Neural cell (in vitro differentiated cells): Measurements from ENCODE around the gene ADAP1. TPM values are rescaled to one million over a fixed set of nuclear protein-coding genes. Genes with fewer than 3 reads are reported as not detected.

Experiments used
- H2AFZ ChIP-seq: fragments of 200-600, 300-800 bp; sonication (generic), shearing (Covaris generic); 2 replicates; pipeline ENCODE4 v1.6.0; 2014; ENCODE audit warnings: low read depth, mild to moderate bottlenecking, antibody characterized with exemption, low read length, moderate library complexity
- H3F3A ChIP-seq: fragments of 200-600 bp; shearing (Covaris generic); 2 replicates; pipeline ENCODE4 v1.6.1; 2016; ENCODE audit warnings: mild to moderate bottlenecking, moderate library complexity, mixed read lengths, antibody characterized with exemption, low read length; ENCODE audit not compliant: insufficient read depth, poor library complexity, severe bottlenecking
- H3K27ac ChIP-seq: fragments of 200-600, 300-800 bp; sonication (generic), shearing (Covaris generic); 2 replicates; pipeline ENCODE4 v1.5.1; 2014; ENCODE audit warnings: mild to moderate bottlenecking, low read length, moderate library complexity
- H3K27me3 ChIP-seq: fragments of 300-800, 200-600 bp; sonication (generic), shearing (Covaris generic); 2 replicates; pipeline ENCODE4 v1.6.0; 2014; ENCODE audit warnings: mild to moderate bottlenecking, low read depth, low read length, moderate library complexity; ENCODE audit not compliant: insufficient read depth
- H3K36me3 ChIP-seq: fragments of 300-800, 200-600 bp; sonication (generic), shearing (Covaris generic); 2 replicates; pipeline ENCODE4 v1.5.1; 2014; ENCODE audit warnings: mild to moderate bottlenecking, antibody characterized with exemption, low read length, moderate library complexity; ENCODE audit not compliant: insufficient read depth
- H3K4me2 ChIP-seq: fragments of 300-800, 200-600 bp; sonication (generic), shearing (Covaris generic); 2 replicates; pipeline ENCODE4 v1.6.0; 2014; ENCODE audit warnings: mild to moderate bottlenecking, low read length
- H3K4me3 ChIP-seq: fragments of 300-800, 200-600 bp; sonication (generic), shearing (Covaris generic); 2 replicates; pipeline ENCODE4 v1.5.1; 2014; ENCODE audit warnings: mild to moderate bottlenecking, low read length, moderate library complexity
- H3K79me2 ChIP-seq: fragments of 200-600 bp; shearing (Covaris generic); replicated peaks from 2 replicates; pipeline ENCODE4 v1.6.0; 2014; ENCODE audit warnings: mild to moderate bottlenecking, low read length, moderate library complexity; ENCODE audit not compliant: insufficient read depth
- H3K9ac ChIP-seq: fragments of 300-800, 200-600 bp; sonication (generic), shearing (Covaris generic); 2 replicates; pipeline ENCODE4 v1.6.1; 2016; ENCODE audit warnings: mild to moderate bottlenecking, low read length, mixed read lengths
- H3K9me2 ChIP-seq: fragments of 200-600 bp; shearing (Covaris generic); 2 replicates; pipeline ENCODE4 v1.6.1; 2016; ENCODE audit warnings: mild to moderate bottlenecking, low read length, mixed read lengths; ENCODE audit not compliant: insufficient read depth
- H3K9me3 ChIP-seq: fragments of 200-600, 300-800 bp; sonication (generic), shearing (Covaris generic); 2 replicates; pipeline ENCODE4 v1.6.1; 2016; ENCODE audit warnings: mild to moderate bottlenecking, mixed run types, low read length, moderate library complexity, mixed read lengths
- H4K20me1 ChIP-seq: fragments of 200-600 bp; shearing (Covaris generic); 2 replicates; pipeline ENCODE4 v1.6.1; 2016; ENCODE audit warnings: mild to moderate bottlenecking, mixed run types; ENCODE audit not compliant: insufficient read depth
- CTCF ChIP-seq: fragments of 450-650 bp; IDR thresholded peaks from 2 replicates; pipeline ENCODE4 v1.5.1; 2014; ENCODE audit warnings: antibody characterized with exemption, mild to moderate bottlenecking, moderate library complexity; ENCODE audit not compliant: poor library complexity, severe bottlenecking
- EP300 ChIP-seq: fragments of 450-650 bp; conservative IDR thresholded peaks from 2 replicates; pipeline ENCODE4 v1.6.1; 2014; ENCODE audit warnings: antibody characterized with exemption, mild to moderate bottlenecking, moderate library complexity; ENCODE audit not compliant: poor library complexity, severe bottlenecking
- EZH2 ChIP-seq: fragments of 200-600, 300-800 bp; shearing (Covaris generic), sonication (generic); IDR thresholded peaks from 2 replicates; pipeline ENCODE4 v1.6.1; 2014; ENCODE audit warnings: antibody characterized with exemption, low read length, borderline replicate concordance, mild to moderate bottlenecking; ENCODE audit not compliant: insufficient read depth, poor library complexity, severe bottlenecking
- MXI1 ChIP-seq: fragments of 450-650 bp; conservative IDR thresholded peaks from 2 replicates; pipeline ENCODE4 v1.6.1; 2014; ENCODE audit warnings: antibody characterized with exemption, mild to moderate bottlenecking; ENCODE audit not compliant: poor library complexity, severe bottlenecking
- POLR2AphosphoS5 ChIP-seq: IDR thresholded peaks from 2 replicates; pipeline ENCODE4 v1.6.1; 2012
- RAD21 ChIP-seq: fragments of 450-650 bp; conservative IDR thresholded peaks from 2 replicates; pipeline ENCODE4 v1.6.1; 2014; ENCODE audit warnings: antibody characterized with exemption, mild to moderate bottlenecking, moderate library complexity
- REST ChIP-seq: IDR thresholded peaks from 2 replicates; pipeline ENCODE4 v1.6.1; 2012; ENCODE audit warnings: borderline replicate concordance
- SMC3 ChIP-seq: fragments of 450-650 bp; conservative IDR thresholded peaks from 2 replicates; pipeline ENCODE4 v1.6.1; 2014; ENCODE audit warnings: antibody characterized with exemption, mild to moderate bottlenecking, moderate library complexity; ENCODE audit not compliant: poor library complexity
- TAF1 ChIP-seq: IDR thresholded peaks from 2 replicates; pipeline ENCODE4 v1.6.1; 2012; ENCODE audit warnings: low read depth
- polyA plus RNA-seq: library from polyadenylated mRNA; depleted of rRNA; stranded (reverse); fragments of >200 nt; gene quantifications from 2 replicates; pipeline ENCODE4 v1.2.3, GENCODE V29; 2014

ADAP1 gene
- polyA plus RNA-seq, 1 donor from 2014 or later, result 76.8 TPM

- no peak overlapping the region for H3K4me3 ChIP-seq
- no peaks in the 10 kb centered on the region for H3F3A ChIP-seq
- H4K20me1 ChIP-seq, result no peaks in the 10 kb centered on the region
- TF ChIP-seq RAD21 (no peak), TAF1 (no peak), MXI1 (no peak), REST (no peak), EP300 (no peak), POLR2AphosphoS5 (no peak), SMC3 (no peak), CTCF (no peak), EZH2 (no peak)
- H3K36me3 ChIP-seq, result no peaks in the 10 kb centered on the region
- H2AFZ ChIP-seq, result no peak overlapping the region
- H3K9me2 ChIP-seq, result no peaks in the 10 kb centered on the region
- no peak overlapping the region for H3K27ac ChIP-seq
- H3K79me2 ChIP-seq, result no peaks in the 10 kb centered on the region
- no peaks in the 10 kb centered on the region for H3K9me3 ChIP-seq
- H3K9ac ChIP-seq, result no peak overlapping the region
- no peak overlapping the region for H3K4me2 ChIP-seq
- no peaks in the 10 kb centered on the region for H3K27me3 ChIP-seq
Measured at GRCh38 chr7:892648-893593, 61.6 kb downstream of the ADAP1 start.

GRCh38 chr7:891805-892204 is 62.7 kb downstream of the ADAP1 start:
- H3K4me2 ChIP-seq, result no peak overlapping the region
- H3K79me2 ChIP-seq, result no peaks in the 10 kb centered on the region
- TF ChIP-seq POLR2AphosphoS5 (no peak), RAD21 (no peak), TAF1 (no peak), CTCF (no peak), MXI1 (no peak), REST (no peak), EZH2 (no peak), SMC3 (no peak), EP300 (no peak)
- no peak overlapping the region for H3K9ac ChIP-seq
- H3K27me3 ChIP-seq, result no peaks in the 10 kb centered on the region
- no peaks in the 10 kb centered on the region for H3F3A ChIP-seq
- no peaks in the 10 kb centered on the region for H4K20me1 ChIP-seq
- no peak overlapping the region for H3K4me3 ChIP-seq
- H3K9me3 ChIP-seq, result no peaks in the 10 kb centered on the region
- H3K9me2 ChIP-seq, result no peaks in the 10 kb centered on the region
- H2AFZ ChIP-seq, result no peak overlapping the region
- no peaks in the 10 kb centered on the region for H3K36me3 ChIP-seq
- no peak overlapping the region for H3K27ac ChIP-seq
